ENCODE measurements around the gene OR6C68.
"Not testable (repeated sequence)": the region's sequence is repeated elsewhere in the genome, so short reads cannot be mapped to it uniquely, and the experiment has no call there.

DNA sequence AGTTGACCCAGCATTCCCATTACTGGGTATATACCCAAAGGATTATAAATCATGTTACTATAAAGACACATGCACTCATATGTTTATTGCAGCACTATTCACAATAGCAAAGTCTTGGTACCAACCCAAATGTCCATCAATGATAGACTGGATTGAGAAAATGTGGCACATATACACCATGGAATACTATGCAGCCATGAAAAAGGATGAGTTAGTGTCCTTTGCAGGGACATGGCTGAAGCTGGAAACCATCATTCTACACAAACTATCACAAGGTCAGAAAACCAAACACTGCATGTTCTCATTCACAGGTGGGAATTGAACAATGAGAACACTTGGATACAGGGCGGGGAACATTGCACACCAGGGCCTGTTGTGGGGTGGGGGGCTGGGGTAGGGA, 27.3 kb upstream of the OR6C68 start:
- not testable (repeated sequence) for TF ChIP-seq POLR2A (IDR thresholded peaks at IDR 0.05; ENCODE audit: low read length); GATA1 (IDR thresholded peaks at IDR 0.05; ENCODE audit: low read depth, low read length)
